ENCODE measurements around the gene MRNIP. TPM values are rescaled to one million over a fixed set of nuclear protein-coding genes. Genes with fewer than 3 reads are reported as not detected.

MRNIP gene
- total and polyA plus RNA-seq, 10 donors, result 34.9 to 107 (median 49.4) TPM

GRCh38 chr5:179901915-179902762, 43.5 kb upstream of the MRNIP start:
- intact Hi-C loops (cut with DNase I; ENCODE audit: low total_unique reads), result no loop called here
- Histone ChIP-seq H3K36me3 (peaks cover 0 to 79% (median 44%) of the 10 kb centered on the region in 6 donors), H3K4me1 (peaks cover 8 to 53% (median 32%) of the 10 kb centered on the region in 6 donors), H3K27me3 (replicated peaks in 1 of 7) (no peaks in the 10 kb centered on the region), H3K27ac (peak overlapping the region in 2 of 8 donors; percentile 36 to 39), H3K4me3 (no peak overlapping the region), H3K9me3 (no peaks in the 10 kb centered on the region)
- TF ChIP-seq POLR2A (IDR thresholded peaks at IDR 0.05), result no peak
- peak in 2 of 3 donors; percentile 29 to 40 for TF ChIP-seq POLR2AphosphoS5 (IDR thresholded peaks at IDR 0.05)
- no peak for DNase-seq
- WGBS, 5 donors, result 81 to 89% (median 82%) methylated on average over 11 to 15 of the region's 15 CpGs

GRCh38 chr5:179901462-179901861, 42.8 kb upstream of the MRNIP start:
- peaks cover 0 to 86% (median 48%) of the 10 kb centered on the region in 6 donors for H3K36me3 ChIP-seq
- TF ChIP-seq CTCF (IDR thresholded peaks at IDR 0.05 in 8 of 11, conservative IDR thresholded peaks at IDR 0.05 in 3 of 11), result no peak
- no peak for TF ChIP-seq POLR2A (IDR thresholded peaks at IDR 0.05)
- TF ChIP-seq POLR2AphosphoS5 (IDR thresholded peaks at IDR 0.05), result no peak
- H3K27ac ChIP-seq, result peak overlapping the region in 2 of 8 donors; percentile 35 to 43
- H3K4me3 ChIP-seq, result no peak overlapping the region
- 94 to 97% (median 95%) methylated on average over 6 of the region's 6 CpGs for WGBS, 5 donors
- no peaks in the 10 kb centered on the region for H3K9me3 ChIP-seq
- DNase-seq, result no peak
- H3K4me1 ChIP-seq, result peaks cover 7 to 46% (median 25%) of the 10 kb centered on the region in 6 donors
- H3K27me3 ChIP-seq (replicated peaks in 1 of 7), result no peaks in the 10 kb centered on the region
- intact Hi-C loops (cut with DNase I; ENCODE audit: low total_unique reads), result no loop called here

- Histone ChIP-seq H3K9me3 (no peaks in the 10 kb centered on the region), H3K36me3 (peaks cover 0 to 94% (median 51%) of the 10 kb centered on the region in 6 donors), H3K27ac (peak overlapping the region in 3 of 8 donors; percentile 14 to 43 (median 35)), H3K27me3 (replicated peaks in 1 of 7) (no peaks in the 10 kb centered on the region), H3K4me1 (peaks cover 5 to 44% (median 19%) of the 10 kb centered on the region in 6 donors), H3K4me3 (no peak overlapping the region)
- no peak for DNase-seq
- intact Hi-C loops (cut with DNase I; ENCODE audit: low total_unique reads), result no loop called here
- TF ChIP-seq CTCF (IDR thresholded peaks at IDR 0.05 in 8 of 11, conservative IDR thresholded peaks at IDR 0.05 in 3 of 11) (no peak), POLR2AphosphoS5 (IDR thresholded peaks at IDR 0.05) (peak; percentile 28 to 69 (median 67)), POLR2A (IDR thresholded peaks at IDR 0.05) (no peak)
- WGBS, 5 donors, result 78 to 89% (median 83%) methylated on average over 13 of the region's 13 CpGs
These were observed 42.1 kb upstream of the MRNIP start for GRCh38 chr5:179900711-179901110.

- Histone ChIP-seq H3K4me3 (no peak overlapping the region), H3K4me1 (peaks cover 5 to 44% (median 20%) of the 10 kb centered on the region in 6 donors), H3K27me3 (replicated peaks in 1 of 7) (no peaks in the 10 kb centered on the region), H3K27ac (peak overlapping the region in 2 of 8 donors; percentile 35 to 43), H3K9me3 (no peaks in the 10 kb centered on the region), H3K36me3 (peaks cover 0 to 99% (median 56%) of the 10 kb centered on the region in 6 donors)
- intact Hi-C loops (cut with DNase I; ENCODE audit: low total_unique reads), result no loop called here
- WGBS, 5 donors, result 82 to 87% (median 86%) methylated on average over 9 of the region's 9 CpGs
- DNase-seq, result no peak
- TF ChIP-seq POLR2AphosphoS5 (IDR thresholded peaks at IDR 0.05), result no peak
- no peak for TF ChIP-seq POLR2A (IDR thresholded peaks at IDR 0.05)
- no peak for TF ChIP-seq CTCF (IDR thresholded peaks at IDR 0.05 in 8 of 11, conservative IDR thresholded peaks at IDR 0.05 in 3 of 11)
These were observed 41.6 kb upstream of the MRNIP start for GRCh38 chr5:179900206-179900605.
